ENCODE data around the gene GALNT7.

GRCh38 chr4:173289353-173289727, 120.7 kb downstream of the GALNT7 start:
- TF ChIP-seq POLR2A (IDR thresholded peaks at IDR 0.05) (no peak), CTCF (IDR thresholded peaks at IDR 0.05) (no peak)
